ENCODE data around the gene CEBPZ. TPM values are rescaled to one million over a fixed set of nuclear protein-coding genes. Genes with fewer than 3 reads are reported as not detected.

CEBPZ gene
- total RNA-seq, 6 donors from 2014 or later: 13.5 to 58.7 (median 42.5) TPM

DNA sequence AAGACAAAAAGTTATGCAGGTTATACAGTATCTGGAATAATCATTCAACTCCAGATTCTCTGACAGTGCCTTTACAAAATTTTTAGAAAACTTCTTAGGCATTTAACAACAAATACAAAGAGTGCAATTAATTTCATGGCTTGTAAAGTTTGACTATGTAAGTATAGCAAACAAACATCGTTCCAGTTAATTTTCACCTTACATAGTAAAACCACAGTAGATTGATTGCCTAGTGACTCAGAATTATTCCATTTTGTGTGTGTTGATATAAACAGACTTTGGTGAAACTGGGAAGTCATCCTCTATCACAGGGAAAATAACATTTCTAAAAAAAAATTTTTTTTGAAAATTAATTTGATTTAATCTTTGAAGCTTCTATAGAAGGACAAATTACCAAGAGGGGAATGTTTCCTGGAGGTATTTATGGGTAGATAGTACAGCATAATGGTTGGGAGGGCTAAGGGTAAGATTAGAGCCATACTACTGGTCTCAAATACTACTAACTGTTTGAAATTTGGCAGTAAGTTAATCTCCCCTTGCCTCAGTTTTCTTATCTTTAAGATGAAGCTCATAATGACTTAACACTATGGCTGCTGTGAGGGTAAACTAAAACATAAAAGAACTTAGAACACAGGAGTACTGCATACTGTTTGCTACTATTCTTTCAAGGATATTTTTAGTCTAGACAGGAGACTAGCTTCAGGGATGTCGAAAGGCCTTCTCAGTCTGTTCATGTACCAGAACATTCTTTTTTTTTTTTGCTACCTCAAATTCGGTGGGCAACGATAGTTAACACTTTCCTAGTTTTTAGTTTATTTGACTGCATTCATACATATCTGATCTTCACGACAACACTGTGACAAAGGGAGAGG is 19.7 kb upstream of the CEBPZ start:
- H3K36me3 ChIP-seq: peaks cover 8 to 100% (median 47%) of the 10 kb centered on the region in 4 donors
- H3K9me3 ChIP-seq: no peaks in the 10 kb centered on the region
- no peak for TF ChIP-seq EP300 (IDR thresholded peaks at IDR 0.05)
- TF ChIP-seq POLR2AphosphoS5 (IDR thresholded peaks at IDR 0.05): no peak
- TF ChIP-seq, protein P1, sequence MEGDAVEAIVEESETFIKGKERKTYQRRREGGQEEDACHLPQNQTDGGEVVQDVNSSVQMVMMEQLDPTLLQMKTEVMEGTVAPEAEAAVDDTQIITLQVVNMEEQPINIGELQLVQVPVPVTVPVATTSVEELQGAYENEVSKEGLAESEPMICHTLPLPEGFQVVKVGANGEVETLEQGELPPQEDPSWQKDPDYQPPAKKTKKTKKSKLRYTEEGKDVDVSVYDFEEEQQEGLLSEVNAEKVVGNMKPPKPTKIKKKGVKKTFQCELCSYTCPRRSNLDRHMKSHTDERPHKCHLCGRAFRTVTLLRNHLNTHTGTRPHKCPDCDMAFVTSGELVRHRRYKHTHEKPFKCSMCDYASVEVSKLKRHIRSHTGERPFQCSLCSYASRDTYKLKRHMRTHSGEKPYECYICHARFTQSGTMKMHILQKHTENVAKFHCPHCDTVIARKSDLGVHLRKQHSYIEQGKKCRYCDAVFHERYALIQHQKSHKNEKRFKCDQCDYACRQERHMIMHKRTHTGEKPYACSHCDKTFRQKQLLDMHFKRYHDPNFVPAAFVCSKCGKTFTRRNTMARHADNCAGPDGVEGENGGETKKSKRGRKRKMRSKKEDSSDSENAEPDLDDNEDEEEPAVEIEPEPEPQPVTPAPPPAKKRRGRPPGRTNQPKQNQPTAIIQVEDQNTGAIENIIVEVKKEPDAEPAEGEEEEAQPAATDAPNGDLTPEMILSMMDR (IDR thresholded peaks at IDR 0.05): no peak
- no peak for TF ChIP-seq POLR2A (IDR thresholded peaks at IDR 0.05)
- H3K4me1 ChIP-seq: no peaks in the 10 kb centered on the region
- H3K27me3 ChIP-seq: no peaks in the 10 kb centered on the region
- DNase-seq (no peak), ATAC-seq (ENCODE audit: low FRiP score in 2 of 2) (no peak)
- H3K27ac ChIP-seq: no peak overlapping the region
- H3K4me3 ChIP-seq: no peak overlapping the region
- 91% methylated on average over 5 of the region's 5 CpGs for WGBS, 2 donors

DNA sequence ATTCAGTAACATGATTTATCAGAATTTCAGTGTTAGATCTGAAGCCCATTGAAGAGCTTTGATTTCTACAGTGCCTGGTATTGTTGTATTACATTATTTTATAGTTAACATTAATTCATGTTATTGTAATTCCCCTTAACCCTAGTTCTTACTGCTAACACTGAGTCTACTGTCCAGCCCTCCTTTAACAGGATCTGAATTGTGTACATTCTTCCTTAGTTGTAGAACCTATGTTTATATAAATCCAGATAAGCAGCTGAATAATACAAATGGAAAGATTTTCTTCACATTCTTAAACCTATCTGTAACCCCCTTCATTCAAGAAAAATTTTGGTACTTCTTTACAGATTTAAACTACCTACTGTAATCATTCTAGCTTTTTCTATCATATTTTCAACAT is 14.8 kb upstream of the CEBPZ start:
- H3K27ac ChIP-seq: no peak overlapping the region
- peaks cover 0 to 4% (median 0%) of the 10 kb centered on the region in 4 donors for H3K4me1 ChIP-seq
- H3K9me3 ChIP-seq: no peaks in the 10 kb centered on the region
- H3K36me3 ChIP-seq: peaks cover 8 to 95% (median 18%) of the 10 kb centered on the region in 4 donors
- H3K27me3 ChIP-seq: no peaks in the 10 kb centered on the region
- ATAC-seq (ENCODE audit: low FRiP score in 2 of 2) (no peak), DNase-seq (no peak)
- no peak overlapping the region for H3K4me3 ChIP-seq
- TF ChIP-seq, protein P1 (IDR thresholded peaks at IDR 0.05): no peak
- no peak for TF ChIP-seq POLR2A (IDR thresholded peaks at IDR 0.05)
- TF ChIP-seq POLR2AphosphoS5 (IDR thresholded peaks at IDR 0.05): no peak
- TF ChIP-seq EP300 (IDR thresholded peaks at IDR 0.05): no peak

DNA sequence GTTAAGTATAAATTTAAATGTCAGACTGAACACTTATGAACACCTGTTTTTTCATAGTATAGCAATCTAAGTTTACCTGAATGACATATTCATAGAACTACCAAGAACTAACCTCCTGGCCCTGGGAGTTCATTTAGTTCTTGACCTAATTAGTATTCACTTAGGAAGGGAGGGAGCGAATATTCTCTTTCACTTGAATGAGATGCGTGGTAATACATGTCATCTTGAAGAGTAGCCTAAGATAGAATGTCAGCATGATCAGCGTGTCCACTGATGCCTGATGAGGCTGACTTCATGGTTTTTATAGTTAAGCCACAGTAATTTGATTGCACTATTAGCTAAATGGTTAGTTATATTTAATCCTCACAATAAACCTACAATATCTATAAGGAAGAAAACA is 13.4 kb upstream of the CEBPZ start:
- Histone ChIP-seq H3K27me3 (no peaks in the 10 kb centered on the region), H3K27ac (peak overlapping the region in 1 of 4 donors; percentile 37), H3K4me1 (peaks cover 0 to 5% (median 2%) of the 10 kb centered on the region in 4 donors), H3K36me3 (peaks cover 8 to 82% (median 17%) of the 10 kb centered on the region in 4 donors), H3K9me3 (no peaks in the 10 kb centered on the region), H3K4me3 (no peak overlapping the region)
- ATAC-seq (ENCODE audit: low FRiP score in 2 of 2) (no peak), DNase-seq (no peak)
- TF ChIP-seq POLR2A (IDR thresholded peaks at IDR 0.05): no peak
- TF ChIP-seq, protein P1 (IDR thresholded peaks at IDR 0.05): no peak
- WGBS, 2 donors: 92 to 98% methylated on average over 3 of the region's 3 CpGs

DNA sequence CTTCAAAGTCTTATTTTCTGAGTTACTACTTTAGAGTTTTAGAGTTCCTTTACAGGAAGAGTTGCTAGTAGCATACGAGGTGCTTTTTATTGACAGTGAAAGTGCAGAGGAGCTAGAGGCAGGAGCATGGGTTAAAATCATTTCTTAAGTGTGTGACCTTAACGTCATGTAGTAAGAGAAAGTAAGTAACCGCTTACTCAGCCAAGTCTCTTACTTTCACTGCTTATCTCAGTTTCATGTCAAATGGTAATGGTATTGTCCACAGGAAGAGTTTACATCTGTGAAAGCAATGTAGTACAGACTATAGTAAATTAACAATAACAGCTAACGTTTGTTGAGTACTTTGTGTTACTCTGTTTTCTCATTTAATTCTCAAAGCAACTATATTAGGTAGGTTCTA is 12.6 kb upstream of the CEBPZ start:
- ATAC-seq (ENCODE audit: low FRiP score in 2 of 2) (no peak), DNase-seq (no peak)
- H3K27me3 ChIP-seq: no peaks in the 10 kb centered on the region
- peak overlapping the region in 2 of 4 donors; percentile 37 to 55 for H3K27ac ChIP-seq
- no peak for TF ChIP-seq POLR2AphosphoS5 (IDR thresholded peaks at IDR 0.05)
- TF ChIP-seq, protein P1 (IDR thresholded peaks at IDR 0.05): no peak
- TF ChIP-seq EP300 (IDR thresholded peaks at IDR 0.05): no peak
- no peak for TF ChIP-seq POLR2A (IDR thresholded peaks at IDR 0.05)
- H3K4me1 ChIP-seq: peaks cover 0 to 5% (median 2%) of the 10 kb centered on the region in 4 donors
- H3K36me3 ChIP-seq: peaks cover 8 to 82% (median 16%) of the 10 kb centered on the region in 4 donors
- no peaks in the 10 kb centered on the region for H3K9me3 ChIP-seq
- 57 to 71% methylated on average over 4 of the region's 4 CpGs for WGBS, 2 donors
- no peak overlapping the region for H3K4me3 ChIP-seq

Data from upper lobe of left lung (tissue), 6 donors.